GM18511 (cell line): ENCODE data around the gene FOSB.

Experiments
- ATAC-seq: cut with Tn5 transposase; IDR thresholded peaks from one replicate; pipeline ENCODE4 v1.9.1; 2021; ENCODE audit warnings: mild to moderate bottlenecking, moderate library complexity; ENCODE audit not compliant: unreplicated experiment

Gene FOSB

DNA sequence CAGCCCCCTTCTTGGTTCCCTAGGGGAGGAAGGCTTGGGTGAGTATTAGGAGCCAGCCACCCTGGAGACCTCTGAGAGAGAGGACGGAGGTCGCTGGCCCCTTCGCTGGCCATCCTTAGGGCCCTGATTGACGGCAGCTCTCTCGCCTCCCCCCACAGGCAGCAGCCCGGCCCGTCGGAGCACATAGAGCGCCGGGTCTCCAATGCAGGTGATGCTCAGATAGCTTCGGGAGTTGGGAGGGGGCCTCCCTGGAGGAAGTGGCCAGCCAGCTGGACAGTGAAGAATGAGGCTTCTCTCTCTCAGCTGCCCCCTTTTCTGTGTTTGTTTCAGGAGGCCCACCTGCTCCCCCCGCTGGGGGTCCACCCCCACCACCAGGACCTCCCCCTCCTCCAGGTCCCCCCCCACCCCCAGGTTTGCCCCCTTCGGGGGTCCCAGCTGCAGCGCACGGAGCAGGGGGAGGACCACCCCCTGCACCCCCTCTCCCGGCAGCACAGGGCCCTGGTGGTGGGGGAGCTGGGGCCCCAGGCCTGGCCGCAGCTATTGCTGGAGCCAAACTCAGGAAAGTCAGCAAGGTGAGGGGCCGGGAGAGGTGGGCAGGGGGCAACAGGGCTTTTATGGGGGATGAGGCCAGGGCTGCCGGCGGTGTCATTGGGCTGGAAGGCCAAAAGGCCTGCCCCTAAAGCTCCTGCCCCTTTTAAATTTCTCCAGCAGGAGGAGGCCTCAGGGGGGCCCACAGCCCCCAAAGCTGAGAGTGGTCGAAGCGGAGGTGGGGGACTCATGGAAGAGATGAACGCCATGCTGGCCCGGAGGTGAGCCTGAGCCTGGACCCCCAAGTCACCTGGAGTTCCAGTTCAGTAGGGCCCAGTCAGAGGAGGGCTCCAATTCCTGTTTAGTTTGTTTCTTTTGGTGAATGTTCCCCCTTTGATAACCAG, 54.5 kb downstream of the FOSB start:
- no peak for ATAC-seq

DNA sequence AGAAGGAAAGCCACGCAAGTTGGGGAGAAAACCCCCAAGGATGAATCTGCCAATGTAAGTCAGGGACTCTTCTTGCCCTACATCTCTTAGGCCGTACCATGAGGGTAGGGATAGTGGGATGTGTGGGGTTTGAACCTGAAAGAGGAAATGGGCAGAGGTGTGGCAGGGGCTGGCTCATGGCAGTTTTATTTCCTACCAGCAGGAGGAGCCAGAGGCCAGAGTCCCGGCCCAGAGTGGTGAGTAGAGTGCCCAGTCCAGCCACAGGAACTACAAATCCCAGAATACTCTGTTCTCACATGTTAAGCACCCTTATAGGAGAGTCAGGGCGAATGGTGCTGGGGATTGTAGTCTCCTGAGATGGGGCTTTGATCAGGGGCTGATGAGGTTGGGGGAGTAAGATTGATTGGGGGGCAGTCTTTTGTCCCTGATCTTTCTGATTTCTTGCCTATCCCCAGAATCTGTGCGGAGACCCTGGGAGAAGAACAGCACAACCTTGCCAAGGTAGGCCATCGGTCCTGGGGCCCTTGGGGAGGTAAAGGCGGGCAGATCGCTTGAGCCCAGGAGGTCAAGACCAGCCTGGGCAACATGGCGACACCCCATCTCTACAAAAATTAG, 56.0 kb downstream of the FOSB start:
- ATAC-seq: peak; percentile 73

DNA sequence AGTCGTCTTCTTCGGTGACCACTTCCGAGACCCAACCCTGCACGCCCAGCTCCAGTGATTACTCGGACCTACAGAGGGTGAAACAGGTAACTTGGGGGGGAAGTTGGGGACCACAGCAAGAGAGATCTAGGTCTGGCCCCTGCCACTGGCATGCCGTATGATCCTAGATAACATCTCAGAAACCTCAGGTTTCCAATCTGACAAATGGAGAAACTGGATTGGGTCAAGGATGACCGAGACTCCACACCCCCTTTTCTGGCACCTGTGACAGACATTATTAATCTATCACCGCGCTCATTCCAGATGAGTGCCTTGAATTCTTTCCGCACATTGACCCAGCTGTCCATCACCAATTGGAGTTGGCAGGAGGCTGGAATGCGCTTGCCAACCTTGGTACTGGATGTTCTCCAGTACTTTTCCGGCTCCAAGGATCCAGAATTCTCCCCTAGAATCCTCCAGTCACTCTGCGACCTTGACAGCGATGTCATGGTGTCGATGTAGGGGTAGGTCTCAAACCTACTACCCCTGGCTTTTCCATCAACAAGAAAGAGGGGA, 56.9 kb downstream of the FOSB start:
- no peak for ATAC-seq
